IMR-90 (cell line): Measurements from ENCODE around the gene ARHGEF38. TPM values are rescaled to one million over a fixed set of nuclear protein-coding genes. Genes with fewer than 3 reads are reported as not detected.

ENCODE experiments used
- ATAC-seq: fragments of 200-7000 bp; cut with Tn5 transposase; 2 replicates; pipeline ENCODE4 v1.9.1; 2020; ENCODE audit warnings: low read depth, mild to moderate bottlenecking, moderate library complexity
- BruUV-seq: library from RNA; stranded (reverse); fragments of 400-500 nt; replicated peaks from 2 replicates; lab custom pipeline; 2021; lab: Mats Ljungman, UMichigan
- CTCF ChIA-PET: fragments of 300-600 bp; formaldehyde crosslinking; extraction: SDS; loops from one replicate; lab custom pipeline; 2021; ENCODE audit warnings: antibody characterized with exemption; lab: Yijun Ruan, JAX
- POLR2A ChIA-PET: fragments of 300-600 bp; sonication (Branson Sonifier 250); formaldehyde crosslinking; loops from one replicate; lab custom pipeline; 2022; ENCODE audit warnings: antibody characterized with exemption; ENCODE audit not compliant: unreplicated experiment; lab: Charles Lee
- DNase-seq: peaks from one replicate; pipeline ENCODE4 v3.0.0; 2013
- H2AFZ ChIP-seq: replicated peaks from 2 replicates; pipeline ENCODE3; 2013; ENCODE audit warnings: low read length, mild to moderate bottlenecking; ENCODE audit not compliant: poor library complexity
- H2AK5ac ChIP-seq: 2 replicates; pipeline ENCODE4 v1.6.1; 2013; ENCODE audit warnings: low read depth, low read length, inconsistent platforms
- H2AK9ac ChIP-seq: replicated peaks from 2 replicates; pipeline ENCODE3; 2013; ENCODE audit warnings: mild to moderate bottlenecking, low read depth, low read length, moderate library complexity; ENCODE audit not compliant: poor library complexity
- H2BK120ac ChIP-seq: 2 replicates; pipeline ENCODE4 v1.6.1; 2013; ENCODE audit warnings: low read depth, low read length, inconsistent platforms
- H2BK15ac ChIP-seq: 3 replicates; pipeline ENCODE4 v1.6.1; 2013; ENCODE audit warnings: low read depth, low read length, inconsistent platforms
- H2BK20ac ChIP-seq: 2 replicates; pipeline ENCODE4 v1.6.1; 2013; ENCODE audit warnings: low read depth, mild to moderate bottlenecking, inconsistent platforms, low read length, moderate library complexity
- H2BK5ac ChIP-seq: 2 replicates; pipeline ENCODE4 v1.6.1; 2013; ENCODE audit warnings: mild to moderate bottlenecking, low read depth, low read length, inconsistent platforms; ENCODE audit not compliant: poor library complexity, severe bottlenecking
- H3K14ac ChIP-seq: replicated peaks from 2 replicates; pipeline ENCODE4 v1.6.1; 2013; ENCODE audit warnings: low read depth, low read length, inconsistent platforms
- H3K18ac ChIP-seq: 2 replicates; pipeline ENCODE4 v1.6.1; 2013; ENCODE audit warnings: low read depth, low read length, control low read depth
- H3K23ac ChIP-seq: 2 replicates; pipeline ENCODE4 v1.6.1; 2013; ENCODE audit warnings: low read depth, low read length, inconsistent platforms
- H3K27ac ChIP-seq: 2 replicates; pipeline ENCODE4 v1.5.1; 2013; ENCODE audit warnings: mild to moderate bottlenecking, control low read depth, low read length; ENCODE audit not compliant: insufficient read depth
- H3K27me3 ChIP-seq: 2 replicates; pipeline ENCODE4 v1.6.1; 2013; ENCODE audit warnings: low read length; ENCODE audit not compliant: control insufficient read depth, insufficient read depth
- H3K36me3 ChIP-seq: 2 replicates; pipeline ENCODE4 v1.6.1; 2013; ENCODE audit warnings: low read length, mixed read lengths; ENCODE audit not compliant: control insufficient read depth, insufficient read depth
- H3K4ac ChIP-seq: 2 replicates; pipeline ENCODE4 v1.6.1; 2013; ENCODE audit warnings: low read depth, low read length, inconsistent platforms
- H3K4me1 ChIP-seq: 2 replicates; pipeline ENCODE4 v1.6.1; 2013; ENCODE audit warnings: low read length, mixed read lengths; ENCODE audit not compliant: control insufficient read depth, insufficient read depth
- H3K4me2 ChIP-seq: 2 replicates; pipeline ENCODE4 v1.6.1; 2013; ENCODE audit warnings: low read depth, mild to moderate bottlenecking, control low read depth, low read length, moderate library complexity
- H3K4me3 ChIP-seq: 2 replicates; pipeline ENCODE4 v1.5.1; 2013; ENCODE audit warnings: low read depth, mild to moderate bottlenecking, control low read depth, low read length, moderate library complexity; ENCODE audit not compliant: insufficient read depth
- H3K56ac ChIP-seq: 2 replicates; pipeline ENCODE4 v1.6.1; 2013; ENCODE audit warnings: low read length, inconsistent platforms; ENCODE audit not compliant: insufficient read depth; ENCODE audit errors: extremely low read depth
- H3K79me1 ChIP-seq, 2 experiments: 2 replicates each; pipeline ENCODE4 v1.6.1; 2013; ENCODE audit warnings: low read length in 2 of 2, inconsistent platforms in 1 of 2, low read depth in 1 of 2
- H3K9ac ChIP-seq: 2 replicates; pipeline ENCODE4 v1.6.1; 2013; ENCODE audit warnings: low read depth, low read length, control low read depth
- H3K9me1 ChIP-seq: 2 replicates; pipeline ENCODE4 v1.6.1; 2013; ENCODE audit warnings: low read length, inconsistent platforms; ENCODE audit not compliant: insufficient read depth
- H3K9me3 ChIP-seq: 2 replicates; pipeline ENCODE4 v1.6.1; 2013; ENCODE audit warnings: low read length; ENCODE audit not compliant: control insufficient read depth, insufficient read depth
- H4K20me1 ChIP-seq: 2 replicates; pipeline ENCODE4 v1.6.1; 2013; ENCODE audit warnings: low read length, inconsistent platforms; ENCODE audit not compliant: insufficient read depth
- H4K5ac ChIP-seq: 2 replicates; pipeline ENCODE4 v1.6.1; 2013; ENCODE audit warnings: mild to moderate bottlenecking, low read depth, low read length, control low read depth
- H4K8ac ChIP-seq, 2 experiments: 2 replicates each; pipeline ENCODE4 v1.6.1; 2013; ENCODE audit warnings: low read depth in 2 of 2, low read length in 2 of 2, control low read depth in 1 of 2, inconsistent platforms in 1 of 2
- H4K91ac ChIP-seq: 2 replicates; pipeline ENCODE4 v1.6.1; 2013; ENCODE audit warnings: low read depth, low read length, inconsistent platforms; ENCODE audit not compliant: insufficient read depth
- ELK1 ChIP-seq: fragments of 150-350 bp; IDR thresholded peaks from 2 replicates; pipeline ENCODE4 v1.6.1; 2016; ENCODE audit warnings: low read depth, mild to moderate bottlenecking, low read length, moderate library complexity, borderline replicate concordance
- FOS ChIP-seq: fragments of 150-350 bp; IDR thresholded peaks from 2 replicates; pipeline ENCODE4 v1.6.1; 2016; ENCODE audit warnings: low read depth, low read length
- POLR2A ChIP-seq: IDR thresholded peaks from 2 replicates; pipeline ENCODE4 v1.6.1; 2012; ENCODE audit warnings: mild to moderate bottlenecking, low read depth, low read length
- RFX5 ChIP-seq: IDR thresholded peaks from 2 replicates; pipeline ENCODE4 v1.8.0; 2012; ENCODE audit warnings: low read depth, mild to moderate bottlenecking, low read length, moderate library complexity
- SMC3 ChIP-seq: fragments of 150-350 bp; IDR thresholded peaks from 2 replicates; pipeline ENCODE4 v1.6.1; 2016; ENCODE audit warnings: low read depth, mild to moderate bottlenecking, antibody characterized with exemption, low read length, moderate library complexity
- WGBS, 2 experiments: methylation state at CpG; one replicate each; pipeline versions ENCODE4 v1.1.5 to v1.1.7; 2013; ENCODE audit warnings: missing lambda C conversion rate in 2 of 2; ENCODE audit not compliant: insufficient read length in 1 of 2; ENCODE audit errors: extremely low coverage in 2 of 2; 5-methylcytosine and 5-hydroxymethylcytosine counted together
- dilution Hi-C: fragments of 300-500 bp; cut with HindIII; formaldehyde crosslinking; loops from one replicate; pipeline ENCODE4 v1.14.3; 2018; ENCODE audit warnings: low sequenced_read_pairs; ENCODE audit not compliant: unreplicated experiment
- in situ Hi-C: fragments of 300-500 bp; cut with MboI; formaldehyde crosslinking; loops from 3 replicates; pipeline ENCODE4 v1.14.3; 2019; ENCODE audit warnings: low sequenced_read_pairs, inconsistent platforms, mixed read lengths
- intact Hi-C: fragments of 100-400 bp; cut with micrococcal nuclease; formaldehyde crosslinking; loops from 2 replicates; pipeline ENCODE4 v1.10.0; 2022
- polyA plus RNA-seq, 3 experiments: library from polyadenylated mRNA; depleted of rRNA; stranded (reverse); fragments of >200 nt; gene quantifications; 2 replicates each; pipeline ENCODE4 v1.2.3, GENCODE V29; 2012; ENCODE audit warnings: low replicate concordance in 1 of 3
- total RNA-seq: library from RNA; depleted of rRNA; stranded (reverse); fragments of >200 nt; gene quantifications from 2 replicates; pipeline ENCODE4 v1.2.3, GENCODE V29; 2012

The ARHGEF38 gene
- total and polyA plus RNA-seq, 2 of the 4 experiments (the other 2 are of a cell fraction): not detected

DNA sequence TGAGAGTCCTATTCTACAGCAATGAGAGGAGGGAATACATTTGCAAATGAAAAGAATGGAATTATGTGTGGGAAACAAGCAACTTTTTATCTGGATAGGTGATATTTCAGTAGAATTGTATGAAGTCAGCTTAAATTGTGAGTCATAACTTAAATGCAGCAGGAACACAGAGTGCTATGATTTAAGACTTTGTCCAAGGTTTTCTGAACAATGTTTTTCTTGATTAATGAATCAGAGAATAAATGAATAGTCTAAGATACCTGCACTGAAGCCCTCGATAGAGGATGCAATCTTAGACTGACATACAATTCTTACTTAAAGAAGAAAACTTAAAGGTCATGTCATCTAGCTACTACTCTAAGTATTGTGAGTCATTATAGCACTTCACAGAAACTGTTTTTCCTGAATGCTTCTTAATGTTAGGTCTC is 8.0 kb downstream of the ARHGEF38 start:
- CTCF ChIA-PET: no interaction called here

More for the DNA sequence above, 8.0 kb downstream of the ARHGEF38 start:
- Histone ChIP-seq H3K18ac (no peak overlapping the region), H3K4me1 (no peaks in the 10 kb centered on the region), H4K20me1 (no peaks in the 10 kb centered on the region), H3K23ac (no peak overlapping the region), H2AFZ (no peak overlapping the region), H3K27me3 (no peaks in the 10 kb centered on the region), H2BK120ac (no peak overlapping the region), H4K91ac (no peak overlapping the region), H3K14ac (no peak overlapping the region), H2BK15ac (no peak overlapping the region), H3K4me3 (no peak overlapping the region), H3K4me2 (no peak overlapping the region), H3K9me3 (no peaks in the 10 kb centered on the region), H2BK5ac (no peak overlapping the region), H3K4ac (no peak overlapping the region), H3K36me3 (no peaks in the 10 kb centered on the region), H2AK5ac (no peak overlapping the region), H4K5ac (no peak overlapping the region), H3K27ac (no peak overlapping the region), H2AK9ac (no peak overlapping the region), H3K79me1 (no peaks in the 10 kb centered on the region), H4K8ac (no peak overlapping the region), H3K56ac (no peak overlapping the region), H2BK20ac (no peak overlapping the region), H3K9me1 (no peaks in the 10 kb centered on the region), H3K9ac (no peak overlapping the region)
- in situ Hi-C loops (no loop called here), intact Hi-C loops (no loop called here), dilution Hi-C loops (no loop called here)
- no TSS peak for BruUV-seq
- ATAC-seq: no peak
- TF ChIP-seq ELK1 (no peak), FOS (no peak), RFX5 (no peak), SMC3 (no peak), POLR2A (no peak)
- WGBS, 2 experiments: no CpG with 5 or more reads among the region's 1 CpG
- POLR2A ChIA-PET: no interaction called here
- DNase-seq: no peak
